NCI-H1417 (cell line): ENCODE results near the gene TMEM167B.
A peak's percentile ranks its signal among the peaks of the same experiment; 100 is the strongest.
"Not testable (repeated sequence)": the region's sequence is repeated elsewhere in the genome, so short reads cannot be mapped to it uniquely, and the experiment has no call there.

ENCODE experiments used
- DNase-seq, 3 experiments: peaks; one replicate each; lab custom pipeline; 2025; lab: John Stamatoyannopoulos, UW

Gene TMEM167B

GRCh38 chr1:109090196-109091077, at the start of gene TMEM167B:
Gene TMEM167B, plus strand, starts transcription at chr1:109090764. Its CDS starts 109 bp downstream, at chr1:109090873.
- DNase-seq = peak; percentile 90 to 92 (median 92)

DNA sequence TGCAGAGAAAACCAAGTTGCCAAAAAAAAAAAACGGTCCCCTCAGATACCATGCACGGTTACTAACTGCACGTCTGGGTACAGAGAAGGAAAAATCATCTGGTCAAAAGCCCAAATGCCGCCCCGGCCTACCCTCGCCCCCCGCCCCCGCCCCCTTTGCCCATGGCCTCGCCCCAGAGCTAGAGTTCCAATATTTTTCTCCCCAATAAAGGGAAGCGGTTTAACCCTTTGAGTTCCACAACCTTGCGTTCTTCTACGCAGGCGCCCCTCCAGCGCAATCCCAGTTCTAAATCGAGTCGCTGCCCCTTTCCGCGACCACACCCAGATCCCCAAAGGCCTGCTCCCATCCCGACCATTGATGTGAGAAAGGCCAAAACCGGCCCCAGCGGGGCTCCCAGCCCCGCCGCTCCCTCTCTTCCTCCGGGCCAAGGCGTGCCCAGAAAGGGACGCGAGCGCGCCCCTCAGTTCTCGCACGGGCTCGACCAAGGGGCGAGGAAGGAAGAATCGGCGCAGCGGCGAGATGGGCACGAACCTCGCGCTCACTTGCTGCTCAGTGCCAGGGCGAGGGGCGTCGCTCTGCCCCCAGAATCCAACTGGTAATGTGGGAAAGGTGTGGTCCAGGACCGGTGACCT, 49.5 kb upstream of the TMEM167B start:
- peak; percentile 5 to 74 (median 71) for DNase-seq

- DNase-seq = peak; percentile 92 to 96 (median 93)
Observed at GRCh38 chr1:109041621-109042468, 48.7 kb upstream of the TMEM167B start, which contains the start of gene WDR47. Gene WDR47, minus strand, starts transcription at chr1:109042102. Its CDS starts 18,590 bp downstream, at chr1:109023512.

DNA sequence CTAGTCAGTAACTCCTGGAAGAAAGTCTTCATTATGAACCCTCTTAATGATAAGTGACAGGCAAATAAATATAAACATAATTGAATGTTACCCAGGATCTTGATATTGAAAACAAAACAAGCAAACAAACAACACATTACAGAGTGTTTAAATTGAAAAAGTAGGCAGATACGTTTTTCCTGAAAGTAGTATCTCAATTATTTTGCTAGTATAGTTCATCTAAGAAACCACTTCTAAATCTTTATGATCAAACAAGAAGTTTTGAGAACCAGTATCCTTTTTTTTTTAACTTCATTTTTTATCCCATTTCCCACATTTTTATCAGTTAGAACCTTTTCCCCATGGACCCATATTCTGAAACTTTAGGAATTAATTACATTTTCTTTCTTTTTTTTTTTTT, 45.0 kb upstream of the TMEM167B start:
- no peak for DNase-seq

- DNase-seq = no peak
Observed at GRCh38 chr1:109046671-109047070, 43.9 kb upstream of the TMEM167B start.

DNA sequence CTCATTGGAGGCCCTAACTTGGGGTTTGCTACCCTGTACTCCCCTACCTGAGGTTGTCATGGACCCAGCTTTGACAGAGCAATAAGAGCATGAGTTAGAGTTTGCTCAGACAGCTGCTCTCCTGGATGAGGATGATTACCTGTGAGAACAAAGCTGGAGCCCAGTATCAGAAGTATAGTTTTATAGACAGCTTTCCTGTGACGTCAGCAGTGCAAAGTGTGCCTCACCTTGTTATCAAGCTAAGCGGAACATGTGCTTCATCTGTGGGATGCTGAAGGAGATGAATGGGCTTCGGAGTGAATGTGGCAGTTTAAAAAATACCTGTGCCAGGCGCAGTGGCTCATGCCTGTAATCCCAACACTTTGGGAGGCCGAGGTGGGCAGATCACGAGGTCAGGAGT, 43.2 kb upstream of the TMEM167B start:
- DNase-seq = no peak

- DNase-seq = no peak
Observed at GRCh38 chr1:109048335-109048734, 42.2 kb upstream of the TMEM167B start.

DNA sequence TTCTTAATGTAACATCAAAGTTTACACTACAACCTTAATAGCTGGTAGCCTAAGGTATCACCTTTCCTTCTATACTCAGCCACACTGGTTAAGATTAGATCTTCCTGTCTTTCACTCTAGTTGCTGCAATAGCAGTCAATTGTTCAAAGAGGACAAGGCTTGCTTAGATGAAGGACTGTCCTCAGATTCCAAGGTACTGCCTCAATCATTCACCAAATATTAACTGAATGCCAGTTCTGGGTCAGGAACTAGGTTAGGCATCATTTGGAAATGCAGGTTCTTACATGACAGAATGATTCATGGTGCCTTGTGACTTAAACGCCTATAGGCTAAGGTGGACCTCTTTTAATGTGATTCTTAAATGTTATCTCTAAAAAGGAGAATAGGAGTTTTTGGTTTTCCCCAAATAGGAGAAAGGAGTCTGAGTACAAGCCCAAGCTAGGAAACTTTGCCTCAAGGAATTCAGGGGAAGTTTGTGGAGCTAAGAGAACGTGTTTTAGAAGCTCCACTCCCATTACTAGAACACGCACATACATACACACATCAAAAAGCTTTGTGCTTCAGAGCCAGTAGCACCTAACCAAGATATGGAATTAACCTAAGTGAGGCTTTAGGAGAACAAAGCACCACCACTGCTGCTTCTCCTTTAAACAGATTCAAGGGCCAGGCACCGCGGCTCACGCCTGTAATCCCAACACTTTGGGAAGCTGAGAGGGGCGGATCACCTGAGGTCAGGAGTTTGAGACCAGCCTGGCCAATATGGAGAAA, 40.2 kb upstream of the TMEM167B start:
- DNase-seq = no peak

DNA sequence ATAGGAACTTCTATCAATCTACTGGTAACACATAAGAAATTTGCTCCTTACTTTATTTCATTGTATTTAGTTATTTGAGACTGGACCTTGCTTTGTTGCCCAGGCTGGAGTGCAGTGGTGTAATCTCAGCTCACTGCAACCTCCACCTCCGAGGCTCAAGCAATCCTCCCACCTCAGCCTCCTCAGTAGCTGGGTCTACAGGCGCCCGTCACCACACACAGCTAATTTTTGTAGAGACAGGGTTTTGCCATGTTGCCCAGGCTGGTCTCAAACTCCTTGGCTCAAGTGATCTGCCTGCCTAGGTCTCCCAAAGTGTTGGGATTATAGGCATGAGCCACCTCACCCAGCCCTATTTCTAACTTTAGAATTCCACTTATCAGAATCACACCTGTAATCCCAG, 38.4 kb upstream of the TMEM167B start:
- DNase-seq = not testable (repeated sequence)

GRCh38 chr1:109056064-109056463, 34.5 kb upstream of the TMEM167B start:
- no peak for DNase-seq

DNA sequence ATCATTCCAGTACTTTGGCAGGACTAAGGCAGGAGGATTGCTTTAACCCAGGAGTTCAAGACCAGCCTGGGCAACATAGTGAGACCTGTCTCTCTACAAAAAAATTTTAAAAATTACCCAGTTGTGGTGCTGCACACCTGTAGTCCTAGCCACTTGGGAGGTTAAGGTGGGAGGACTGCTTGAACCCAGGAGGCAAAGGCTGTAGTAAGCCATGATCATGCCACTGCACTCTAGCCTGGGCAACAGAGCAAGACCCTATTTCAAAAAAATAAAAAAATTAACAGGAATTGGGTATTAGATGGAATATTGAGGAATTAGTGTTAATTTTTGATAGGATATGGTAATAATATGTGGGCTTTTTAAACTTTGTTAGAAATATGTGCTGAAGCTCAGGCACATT, 31.5 kb upstream of the TMEM167B start:
- DNase-seq = no peak

GRCh38 chr1:109060707-109061106, 29.9 kb upstream of the TMEM167B start:
- no peak for DNase-seq

GRCh38 chr1:109061183-109061582, 29.4 kb upstream of the TMEM167B start:
- DNase-seq = no peak

- no peak for DNase-seq
Observed at GRCh38 chr1:109065137-109065536, 25.4 kb upstream of the TMEM167B start.

DNA sequence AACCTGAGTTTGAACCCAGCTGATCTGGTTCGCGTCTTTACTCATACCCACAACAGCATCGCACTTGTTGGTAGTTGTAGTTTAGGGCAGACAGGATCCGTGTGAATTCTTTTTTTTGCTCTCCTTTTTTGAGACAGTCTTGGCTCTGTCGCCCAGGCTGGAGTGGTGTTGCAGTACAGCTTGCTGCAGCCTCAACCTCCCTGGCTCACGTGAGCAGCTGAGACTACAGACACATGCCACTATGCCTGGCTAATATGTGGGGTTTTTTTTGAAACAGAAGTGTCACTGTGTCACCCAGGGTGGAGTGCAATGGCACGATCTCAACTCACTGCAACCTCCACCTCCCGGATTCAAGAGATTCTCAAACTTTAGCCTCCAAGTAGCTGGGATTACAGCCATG, 22.7 kb upstream of the TMEM167B start:
- DNase-seq = no peak

- no peak for DNase-seq
Observed at GRCh38 chr1:109069294-109069693, 21.3 kb upstream of the TMEM167B start.

GRCh38 chr1:109075531-109076490, 14.8 kb upstream of the TMEM167B start, which contains the start of gene TAF13:
Gene TAF13, minus strand, starts transcription at chr1:109076003. Its CDS starts 56 bp downstream, at chr1:109075947.
- peak; percentile 90 to 95 (median 93) for DNase-seq

DNA sequence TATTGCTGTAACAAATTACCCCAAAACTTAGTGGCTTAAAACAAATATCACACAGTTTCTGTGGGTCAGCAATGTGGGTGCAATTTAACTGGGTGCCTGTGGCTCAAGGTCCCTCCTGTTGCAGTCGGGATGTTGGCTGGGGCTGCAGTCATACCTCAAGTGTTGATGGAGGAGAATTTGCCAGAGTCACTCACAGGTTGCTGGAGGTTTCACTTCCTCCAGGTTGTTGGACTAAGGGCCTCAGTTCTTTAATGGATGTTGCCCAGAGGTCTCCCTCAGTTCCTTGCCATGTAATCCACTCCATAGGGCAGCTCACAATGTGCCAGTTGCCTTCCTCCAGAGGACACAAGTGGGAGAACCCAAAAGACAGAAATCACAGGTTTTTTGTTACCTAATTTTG, 12.2 kb upstream of the TMEM167B start:
- DNase-seq = no peak

- DNase-seq = no peak
Observed at GRCh38 chr1:109079240-109079622, 11.3 kb upstream of the TMEM167B start.

- DNase-seq = no peak
Observed at GRCh38 chr1:109080441-109081082, 10.0 kb upstream of the TMEM167B start.
